B cell (primary cell): Measurements from ENCODE around the gene FKBP1A. TPM values are rescaled to one million over a fixed set of nuclear protein-coding genes. Genes with fewer than 3 reads are reported as not detected.

ENCODE experiments used
- ATAC-seq: fragments of 200-7000 bp; cut with Tn5 transposase; one replicate; pipeline ENCODE4 v1.10.0; 2021; ENCODE audit warnings: low read depth, mild to moderate bottlenecking, moderate number of reproducible peaks, moderate library complexity
- CTCF ChIA-PET: fragments of 350-600 bp; sonication (Branson Sonifier 250); formaldehyde crosslinking; loops from one replicate; lab custom pipeline; 2021; ENCODE audit warnings: antibody characterized with exemption, inconsistent platforms; lab: Charles Lee
- POLR2A ChIA-PET: fragments of 350-600 bp; sonication (Branson Sonifier 250); formaldehyde crosslinking; loops from one replicate; lab custom pipeline; 2021; ENCODE audit warnings: antibody characterized with exemption; lab: Charles Lee
- DNase-seq: peaks from one replicate; pipeline ENCODE4 v3.0.0; 2013
- H2AFZ ChIP-seq: 2 replicates; pipeline ENCODE4 v1.6.1; 2012; ENCODE audit warnings: mild to moderate bottlenecking, low read depth, low read length; ENCODE audit not compliant: insufficient read depth, poor library complexity, severe bottlenecking
- H3K27ac ChIP-seq, 2 donors: 1 replicate in 1 of 2; 2 replicates in 1 of 2; pipeline ENCODE4 v1.5.1; 2012 to 2013; ENCODE audit warnings: low read length in 2 of 2, mild to moderate bottlenecking in 2 of 2, moderate library complexity in 1 of 2
- H3K27me3 ChIP-seq, 4 experiments: fragments of 200-600 bp in 1 of 4; sonication (generic) in 1 of 4; replicated peaks in 1 of 4; 1 replicate in 2 of 4; 2 replicates in 2 of 4; pipeline versions ENCODE4 v1.6.1 to v1.7.0; 2013 to 2016; ENCODE audit warnings: low read length in 3 of 4, mild to moderate bottlenecking in 2 of 4, mixed read lengths in 1 of 4, moderate library complexity in 1 of 4; ENCODE audit not compliant: insufficient read depth in 4 of 4, control insufficient read depth in 3 of 4; ENCODE audit errors: control extremely low read depth in 1 of 4
- H3K36me3 ChIP-seq, 2 experiments: replicated peaks in 1 of 2; 1 replicate in 1 of 2; 2 replicates in 1 of 2; pipeline versions ENCODE4 v1.6.1 to v1.7.1; 2013; ENCODE audit warnings: low read length in 1 of 2; ENCODE audit not compliant: insufficient read depth in 2 of 2, control insufficient read depth in 1 of 2; ENCODE audit errors: control extremely low read depth in 1 of 2, extremely low read depth in 1 of 2
- H3K4me1 ChIP-seq, 2 donors: fragments of 200-600 bp in 1 of 2; sonication (generic) in 1 of 2; 1 replicate in 1 of 2; 2 replicates in 1 of 2; pipeline versions ENCODE4 v1.5.1 to v1.6.1; 2013 to 2017; ENCODE audit warnings: low read length in 2 of 2; ENCODE audit not compliant: control insufficient read depth in 2 of 2, insufficient read depth in 2 of 2
- H3K4me2 ChIP-seq: replicated peaks from 2 replicates; pipeline ENCODE3; 2012; ENCODE audit warnings: mild to moderate bottlenecking, low read depth, low read length; ENCODE audit not compliant: poor library complexity, severe bottlenecking
- H3K4me3 ChIP-seq, 5 experiments: fragments of 200-600 bp in 1 of 5; sonication (generic) in 1 of 5; 1 replicate in 3 of 5; 2 replicates in 2 of 5; pipeline versions ENCODE4 v1.5.1 to v1.7.0; 2011 to 2016; ENCODE audit warnings: low read length in 4 of 5, mild to moderate bottlenecking in 4 of 5, low read depth in 2 of 5, control low read depth in 1 of 5, moderate library complexity in 1 of 5; ENCODE audit not compliant: insufficient read depth in 1 of 5; ENCODE audit errors: control extremely low read depth in 1 of 5, extremely low read depth in 1 of 5
- H3K79me2 ChIP-seq: fragments of 200-600 bp; sonication (generic); one replicate; pipeline ENCODE4 v1.6.0; 2016; ENCODE audit warnings: low read length; ENCODE audit not compliant: control insufficient read depth, insufficient read depth
- H3K9ac ChIP-seq: fragments of 200-600 bp; sonication (generic); 2 replicates; pipeline ENCODE4 v1.6.1; 2017; ENCODE audit warnings: mild to moderate bottlenecking, low read length, moderate library complexity
- H3K9me3 ChIP-seq, 3 donors: one replicate each; pipeline versions ENCODE4 v1.6.1 to v1.7.1; 2013; ENCODE audit warnings: low read length in 2 of 3; ENCODE audit not compliant: control insufficient read depth in 2 of 3, insufficient read depth in 1 of 3; ENCODE audit errors: control extremely low read depth in 1 of 3
- H4K20me1 ChIP-seq: 2 replicates; pipeline ENCODE4 v1.6.0; 2012; ENCODE audit warnings: mild to moderate bottlenecking, low read length; ENCODE audit not compliant: insufficient read depth, control insufficient read depth, poor library complexity, severe bottlenecking
- H3K27ac Mint-ChIP-seq: one replicate; pipeline ENCODE4 v1.8.0; 2021; ENCODE audit warnings: mixed read lengths
- H3K27me3 Mint-ChIP-seq: one replicate; pipeline ENCODE4 v1.8.0; 2021; ENCODE audit warnings: mixed read lengths
- H3K4me1 Mint-ChIP-seq: one replicate; pipeline ENCODE4 v1.8.0; 2021; ENCODE audit warnings: mixed read lengths
- H3K4me3 Mint-ChIP-seq: one replicate; pipeline ENCODE4 v1.8.0; 2021; ENCODE audit warnings: mixed read lengths
- H3K9me3 Mint-ChIP-seq: one replicate; pipeline ENCODE4 v1.8.0; 2022; ENCODE audit warnings: mixed read lengths; ENCODE audit not compliant: insufficient read depth
- CTCF ChIP-seq: fragments of 200-600 bp; IDR thresholded peaks from one replicate; pipeline ENCODE4 v1.8.0; 2022; ENCODE audit warnings: antibody characterized with exemption, mild to moderate bottlenecking
- EZH2 ChIP-seq: IDR thresholded peaks from 2 replicates; pipeline ENCODE4 v1.6.1; 2012; ENCODE audit warnings: borderline replicate concordance, low read depth, mild to moderate bottlenecking, moderate library complexity, low read length; ENCODE audit not compliant: insufficient read depth, poor library complexity, severe bottlenecking
- WGBS: methylation state at CpG from one replicate; pipeline ENCODE4 v1.1.5; 2013; ENCODE audit warnings: missing lambda C conversion rate; ENCODE audit not compliant: insufficient coverage; 5-methylcytosine and 5-hydroxymethylcytosine counted together
- intact Hi-C: fragments of 100-400 bp; cut with micrococcal nuclease; formaldehyde crosslinking; loops from one replicate; pipeline ENCODE4 v1.10.0; 2022
- polyA plus RNA-seq: library from polyadenylated mRNA; depleted of rRNA; stranded (reverse); fragments of >200 nt; gene quantifications from 2 replicates; pipeline ENCODE4 v1.2.3, GENCODE V29; 2012
- total RNA-seq, 2 donors: library from RNA; stranded (reverse); fragments of 120-200 nt in 1 of 2; gene quantifications; 1 replicate in 1 of 2; 2 replicates in 1 of 2; pipeline versions ENCODE4 v1.2.3 to v1.2.4, GENCODE V29; 2013 to 2022

FKBP1A gene
- total and polyA plus RNA-seq, 2 donors (not counting 1 experiment from before 2014, with no cell fraction given) = 86.3 to 86.7 TPM

GRCh38 chr20:1369970-1370369 is 22.9 kb downstream of the FKBP1A start:
- ChIA-PET CTCF (no interaction called here), POLR2A (no interaction called here)
- intact Hi-C loops = no loop called here
- Mint-ChIP-seq H3K27ac (peak overlapping the region; percentile 53), H3K27me3 (no peaks in the 10 kb centered on the region), H3K4me1 (peaks cover 6% of the 10 kb centered on the region), H3K9me3 (no peaks in the 10 kb centered on the region), H3K4me3 (no peak overlapping the region)
- Histone ChIP-seq H3K27ac (no peak overlapping the region), H3K79me2 (peaks cover 42% of the 10 kb centered on the region), H3K9me3 (no peaks in the 10 kb centered on the region), H4K20me1 (peaks cover 62% of the 10 kb centered on the region), H3K27me3 (no peaks in the 10 kb centered on the region), H2AFZ (no peak overlapping the region), H3K4me3 (no peak overlapping the region), H3K36me3 (peaks cover 5 to 68% of the 10 kb centered on the region in 2 experiments), H3K4me2 (no peak overlapping the region), H3K4me1 (no peaks in the 10 kb centered on the region), H3K9ac (no peak overlapping the region)
- DNase-seq = no peak
- no peak for ATAC-seq
- WGBS = 76% methylated on average over 3 of the region's 3 CpGs
- no peak for TF ChIP-seq CTCF
- TF ChIP-seq EZH2 = no peak

DNA sequence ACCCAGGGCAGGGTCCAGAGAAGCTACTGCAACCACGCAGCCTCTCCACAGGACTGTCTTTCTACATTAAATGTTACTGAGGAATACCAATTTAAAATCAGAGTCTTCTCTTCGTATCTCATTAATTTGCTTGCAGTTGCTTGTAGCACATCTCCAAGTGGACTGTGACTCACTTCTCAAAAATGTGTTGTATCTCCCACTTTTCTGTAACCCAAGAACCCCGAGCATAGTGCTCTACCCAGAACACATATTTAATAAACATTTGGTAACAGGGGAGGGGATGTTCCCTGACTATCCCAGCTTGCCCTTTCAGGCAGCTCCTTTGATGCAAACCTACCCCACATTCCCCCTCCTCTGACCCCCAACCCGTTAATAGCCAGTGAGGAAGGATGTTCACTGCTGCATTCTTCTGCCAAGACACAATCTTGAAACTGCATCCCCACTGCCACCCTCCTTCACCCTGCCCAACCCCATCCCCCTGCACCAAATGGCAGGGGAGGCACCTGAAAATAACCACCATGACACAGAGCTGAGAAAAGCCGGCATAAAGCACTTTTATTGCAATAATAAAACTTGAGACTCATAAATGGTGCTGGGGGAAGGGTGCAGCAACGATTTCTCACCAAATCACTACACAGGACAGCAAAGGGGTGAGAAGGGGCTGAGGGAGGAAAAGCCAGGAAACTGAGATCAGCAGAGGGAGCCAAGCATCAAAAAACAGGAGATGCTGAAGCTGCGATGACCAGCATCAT is 24.2 kb downstream of the FKBP1A start:
- Mint-ChIP-seq H3K27me3 (no peaks in the 10 kb centered on the region), H3K9me3 (no peaks in the 10 kb centered on the region), H3K4me1 (peaks cover 16% of the 10 kb centered on the region), H3K27ac (no peak overlapping the region), H3K4me3 (no peak overlapping the region)
- POLR2A ChIA-PET = no interaction called here
- CTCF ChIA-PET = interaction anchor here (0.5 kb wide), 1 partner anchor 68 kb away, joined by 3 read pairs; no protein-coding TSS in a partner anchor
- intact Hi-C loops = no loop called here
- no peak for ATAC-seq
- Histone ChIP-seq H4K20me1 (peaks cover 50% of the 10 kb centered on the region), H3K27ac (no peak overlapping the region), H3K9ac (no peak overlapping the region), H3K4me3 (no peak overlapping the region), H3K79me2 (peaks cover 28% of the 10 kb centered on the region), H3K4me2 (no peak overlapping the region), H3K36me3 (peaks cover 4 to 57% of the 10 kb centered on the region in 2 experiments), H3K4me1 (peaks cover 4 to 5% of the 10 kb centered on the region in 2 donors), H3K9me3 (no peaks in the 10 kb centered on the region), H2AFZ (no peak overlapping the region), H3K27me3 (no peaks in the 10 kb centered on the region)
- 88% methylated on average over 3 of the region's 7 CpGs for WGBS
- DNase-seq = no peak
- no peak for TF ChIP-seq CTCF
- TF ChIP-seq EZH2 = no peak
